Hematopoietic multipotent progenitor cell treated with erythropoietin and hydrocortisone succinate and interleukin-3 and kit ligand, for 8 days (in vitro differentiated cells): ENCODE data around the gene IFT25.

ENCODE experiments used
- DNase-seq: peaks from one replicate; pipeline ENCODE4 v3.0.0-alpha.2; 2015

The IFT25 gene

DNA sequence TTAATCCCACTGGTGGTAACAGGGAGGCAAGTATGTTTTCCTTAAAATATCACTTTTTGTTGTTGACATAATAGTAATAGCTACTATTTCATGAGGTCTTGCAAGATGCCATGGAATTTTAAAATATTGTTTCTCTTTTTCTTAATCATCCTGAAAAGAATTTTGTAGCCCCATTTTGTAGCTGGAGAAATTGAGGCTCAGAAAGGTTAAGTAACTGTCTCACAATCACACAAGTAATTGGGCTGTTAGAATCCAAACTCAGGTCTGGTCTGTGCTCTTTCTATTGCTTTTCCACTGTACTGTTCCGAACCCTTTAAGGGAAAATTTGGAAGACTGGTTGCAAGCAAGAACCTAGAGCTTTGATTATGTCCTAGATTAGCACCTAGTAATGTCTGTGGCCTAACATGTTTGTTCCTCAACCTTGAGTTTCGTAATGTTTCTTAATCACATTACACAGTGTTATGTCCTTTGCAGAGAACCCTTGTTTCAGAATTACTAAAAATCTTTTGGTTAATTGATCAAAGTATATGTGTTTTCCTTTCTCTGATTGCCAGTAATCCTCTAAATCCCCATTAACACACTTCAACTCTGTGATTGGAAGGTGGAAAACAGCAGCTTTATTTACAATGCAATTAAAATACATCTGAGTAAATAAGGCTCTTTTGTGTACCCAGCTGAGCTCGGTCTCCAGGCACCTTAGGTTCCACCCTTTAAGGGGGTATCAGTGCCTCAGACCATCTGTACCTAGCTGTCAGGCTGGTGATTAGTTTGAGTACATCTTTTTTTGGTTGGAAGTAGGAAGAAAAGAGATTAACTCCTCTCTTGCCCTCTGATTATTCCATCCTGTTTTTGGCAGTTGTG, 11.0 kb upstream of the IFT25 start:
- DNase-seq: no peak

DNA sequence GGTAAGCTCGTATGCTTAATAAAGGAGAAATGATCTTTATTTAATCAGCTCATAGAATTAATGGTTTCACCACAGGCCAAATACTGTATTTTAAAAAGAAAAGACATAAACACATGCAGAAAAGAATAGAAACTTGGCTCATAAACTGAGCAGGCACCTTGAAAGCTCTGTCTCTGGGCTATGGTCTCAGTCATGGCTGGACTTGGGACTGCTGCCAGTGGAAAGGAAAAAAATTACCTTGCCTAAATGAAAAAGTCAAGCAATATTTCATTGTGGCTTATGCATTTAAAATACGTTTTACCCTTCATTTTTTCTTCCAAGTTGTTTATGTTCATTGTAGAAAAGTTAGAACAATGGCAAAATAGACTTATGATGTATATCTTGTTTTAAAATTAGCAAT, 8.6 kb upstream of the IFT25 start:
- DNase-seq: no peak

DNA sequence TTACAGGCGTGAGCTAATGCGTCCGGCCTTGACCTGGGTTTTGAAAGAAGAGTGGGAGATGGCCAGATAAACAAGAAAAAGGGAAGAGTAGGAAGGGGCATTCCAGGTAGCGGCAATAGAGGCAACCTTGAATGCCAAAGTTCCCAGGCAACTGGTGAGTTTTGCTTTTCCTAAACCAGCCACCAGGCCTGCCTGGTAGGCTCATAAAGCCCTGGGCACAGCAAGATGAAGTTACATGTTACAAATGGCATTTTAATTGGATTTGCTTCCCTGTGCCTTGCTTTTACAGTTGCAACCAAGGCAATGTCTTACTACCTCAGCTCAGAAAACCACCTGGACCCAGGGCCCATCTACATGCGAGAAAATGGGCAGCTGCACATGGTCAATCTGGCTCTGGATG, 6.2 kb upstream of the IFT25 start:
- no peak for DNase-seq

DNA sequence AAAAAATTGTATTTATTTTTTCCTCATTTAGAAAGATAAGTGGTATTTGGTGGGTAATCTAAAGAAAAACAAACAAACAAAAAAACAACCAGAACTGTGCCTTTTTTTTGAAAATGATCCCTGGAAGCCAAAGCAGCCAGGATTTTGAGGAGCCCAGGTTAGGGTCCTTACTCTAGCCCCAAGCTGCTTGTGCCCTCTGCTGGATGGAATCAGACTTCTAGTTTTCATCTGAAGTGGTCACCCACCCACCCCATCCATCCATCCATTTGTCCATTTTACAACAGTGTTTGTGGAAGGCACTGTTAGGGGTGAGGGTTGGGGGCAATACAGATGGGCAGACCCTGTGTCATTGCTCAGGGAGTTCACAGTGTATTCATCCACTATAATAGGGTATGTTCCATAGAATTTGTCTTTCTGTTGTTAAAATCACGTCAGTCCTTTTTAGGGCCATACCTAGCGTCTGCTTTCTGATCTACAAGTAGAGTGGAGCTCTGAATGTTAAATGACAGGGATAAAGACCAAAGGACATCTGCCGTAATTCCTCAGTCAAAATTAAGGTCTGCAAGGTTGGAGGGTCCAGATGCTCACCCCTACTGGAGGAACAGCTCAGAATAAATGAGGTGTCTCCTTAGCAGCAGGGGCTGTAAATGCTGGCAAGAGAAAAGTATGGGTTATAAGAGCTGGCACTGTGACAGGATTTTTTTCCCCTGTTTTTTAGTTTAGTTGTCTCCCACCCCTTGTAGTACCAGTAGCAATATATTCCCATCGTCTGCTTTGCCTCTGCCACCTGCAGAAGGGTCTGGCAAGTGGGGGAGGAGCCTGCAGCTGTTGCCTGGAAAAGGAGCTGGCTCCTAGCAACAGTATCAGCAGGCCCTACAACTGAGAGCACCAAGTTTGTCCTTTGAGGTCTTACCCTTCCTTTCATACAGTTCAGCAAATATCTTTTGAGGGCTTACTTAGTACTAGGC, 3.8 kb upstream of the IFT25 start:
- DNase-seq: peak; percentile 65

DNA sequence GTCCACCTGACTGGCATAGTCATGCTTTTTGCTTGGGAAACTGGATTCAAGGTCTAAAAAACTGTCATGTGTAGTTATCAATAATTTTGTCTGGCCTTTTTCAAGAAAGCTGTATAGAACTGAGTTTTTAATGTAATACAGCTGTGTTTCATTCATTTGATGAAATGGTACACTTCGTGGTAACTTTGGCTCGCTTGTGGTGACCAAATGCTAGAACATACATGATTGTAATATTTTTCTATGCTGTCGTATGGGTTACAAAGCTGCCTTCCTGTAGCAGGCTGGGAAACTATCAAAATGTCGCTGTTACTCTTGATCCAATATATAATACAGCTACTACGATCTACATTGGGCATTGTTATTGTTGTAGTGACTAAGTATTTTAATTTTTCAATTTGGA, 2.8 kb upstream of the IFT25 start:
- DNase-seq: no peak

DNA sequence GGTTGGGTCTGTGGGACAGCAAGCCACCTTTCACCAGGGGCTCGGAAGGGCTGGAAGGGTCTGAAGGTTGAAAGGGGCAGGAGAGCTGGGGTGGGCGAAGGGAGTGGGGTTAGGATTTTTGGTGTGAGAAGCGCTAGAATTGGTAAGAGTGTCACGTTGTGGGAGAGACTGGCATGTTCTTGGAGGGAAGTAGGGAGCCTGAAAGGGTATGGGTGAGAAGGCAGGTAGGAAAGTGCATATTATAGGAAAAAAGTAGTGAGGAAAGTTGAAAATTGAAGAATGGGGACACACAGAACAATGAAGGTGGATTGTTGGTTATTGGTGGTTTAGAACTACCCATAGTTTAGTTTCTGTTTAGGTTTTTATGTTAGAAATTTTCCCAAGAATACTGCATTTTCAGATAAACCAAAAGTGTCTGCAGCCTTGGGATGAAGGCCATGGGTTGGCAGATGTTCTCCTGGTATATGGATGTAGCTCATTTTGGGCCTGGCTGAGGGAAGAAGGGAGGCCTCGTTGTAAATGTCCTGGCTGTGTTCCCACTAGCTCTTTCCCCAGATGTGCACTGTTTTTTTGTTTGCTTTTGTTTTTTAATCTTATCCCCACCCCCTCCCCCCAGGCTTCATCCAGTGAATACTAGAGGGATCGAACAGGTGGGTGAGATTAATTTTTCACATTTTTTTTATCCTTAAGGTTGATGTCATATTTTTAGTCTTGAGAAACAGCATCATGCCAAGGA, 1.8 kb upstream of the IFT25 start:
- no peak for DNase-seq

DNA sequence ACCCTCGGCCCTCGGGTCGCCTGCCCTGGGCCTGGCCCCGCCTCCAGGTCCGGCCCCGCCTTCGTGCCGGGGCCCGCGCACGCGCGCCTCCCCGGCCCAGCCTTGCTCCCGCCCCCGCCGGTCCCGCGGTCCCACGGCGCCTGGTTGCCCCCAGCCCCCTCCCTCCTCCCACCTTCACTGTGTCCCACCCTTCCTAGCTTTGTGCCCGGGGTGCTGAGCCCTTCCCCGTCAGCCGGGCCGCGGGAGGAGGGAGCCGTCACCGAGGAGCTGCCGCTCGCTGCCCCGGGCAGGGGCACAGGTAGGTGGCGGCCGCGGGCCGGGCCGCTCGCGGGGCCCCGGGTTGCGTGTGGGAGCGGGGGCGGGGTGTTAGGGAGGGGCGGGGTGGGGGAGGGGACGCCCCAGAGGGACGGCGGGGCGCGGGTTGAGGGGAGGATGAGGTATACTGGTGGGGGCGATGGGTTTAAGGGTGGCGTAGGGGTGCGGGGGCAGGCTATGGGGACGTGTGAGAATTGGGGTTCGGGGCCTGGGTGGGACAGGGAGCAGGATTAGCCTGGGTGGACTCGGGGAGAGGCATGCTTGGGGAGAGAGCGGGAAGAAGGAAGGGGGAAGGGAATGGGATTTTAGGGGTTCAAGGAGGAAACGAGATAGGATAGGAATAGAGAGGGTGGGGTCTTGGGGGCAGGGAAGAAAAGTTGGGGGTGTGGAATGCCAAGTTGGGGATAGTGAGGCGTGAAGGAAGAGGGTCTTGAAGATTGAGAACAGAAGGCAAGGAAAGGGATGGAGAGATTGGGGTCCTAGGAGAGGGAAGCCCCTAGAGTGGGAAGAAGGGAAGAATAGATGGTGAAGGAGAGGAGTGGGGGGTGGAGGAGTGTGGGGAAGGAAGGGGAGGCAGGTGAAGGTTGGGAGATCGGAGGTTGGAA, 1.0 kb upstream of the IFT25 start, which contains the start of gene LRRC42:
Gene LRRC42, plus strand, starts transcription at position 99 of the 920 bp plus-strand sequence. CDS start 5,650 bp downstream, outside the sequence.
- no peak for DNase-seq

DNA sequence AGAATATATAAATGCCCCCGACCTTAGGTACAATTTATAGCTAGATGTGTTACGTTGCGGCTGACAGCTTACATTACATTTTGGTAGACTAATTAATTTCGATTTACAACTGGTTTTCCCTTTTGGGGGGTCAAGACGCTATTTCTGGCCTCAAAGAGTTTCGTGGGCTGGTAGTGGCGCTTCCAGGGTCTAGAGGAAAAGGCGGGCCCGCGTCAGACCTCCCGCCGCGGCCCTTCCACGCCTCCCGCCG, 391 bp downstream of the IFT25 start:
- DNase-seq: no peak

DNA sequence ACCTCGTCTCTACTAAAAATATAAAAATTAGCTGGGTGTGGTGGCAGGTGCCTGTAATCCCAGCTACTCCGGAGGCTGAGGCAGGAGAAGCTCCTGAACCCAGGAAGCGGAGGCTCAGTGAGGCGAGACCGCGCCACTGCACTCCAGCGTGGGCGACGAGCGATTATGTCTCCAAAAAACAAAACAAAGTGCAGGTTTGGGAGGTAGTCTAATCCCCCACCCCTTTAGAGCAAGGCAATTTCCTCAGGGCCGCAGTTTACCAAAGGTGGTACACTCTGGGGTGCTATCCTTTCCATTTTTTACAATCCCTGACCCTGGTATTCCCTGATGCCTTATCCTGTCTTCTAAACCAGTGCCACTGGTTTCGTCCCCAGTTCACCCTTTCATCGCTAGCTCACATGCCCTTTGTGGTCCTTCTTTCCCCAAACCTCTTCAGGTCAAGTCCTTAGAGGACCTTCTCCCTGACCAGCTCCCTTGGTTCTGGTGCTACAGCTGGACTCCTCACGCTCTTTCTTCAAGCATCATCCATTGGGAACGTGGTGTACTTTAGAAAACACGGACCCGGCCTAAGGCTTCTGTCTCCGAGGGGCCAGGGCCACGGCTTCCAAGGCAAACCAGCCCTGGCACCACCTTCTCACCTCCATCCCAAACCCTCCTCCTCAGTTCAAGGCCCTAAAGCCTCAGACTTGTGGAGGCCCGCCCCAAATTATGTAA, 873 bp downstream of the IFT25 start:
- DNase-seq: no peak

DNA sequence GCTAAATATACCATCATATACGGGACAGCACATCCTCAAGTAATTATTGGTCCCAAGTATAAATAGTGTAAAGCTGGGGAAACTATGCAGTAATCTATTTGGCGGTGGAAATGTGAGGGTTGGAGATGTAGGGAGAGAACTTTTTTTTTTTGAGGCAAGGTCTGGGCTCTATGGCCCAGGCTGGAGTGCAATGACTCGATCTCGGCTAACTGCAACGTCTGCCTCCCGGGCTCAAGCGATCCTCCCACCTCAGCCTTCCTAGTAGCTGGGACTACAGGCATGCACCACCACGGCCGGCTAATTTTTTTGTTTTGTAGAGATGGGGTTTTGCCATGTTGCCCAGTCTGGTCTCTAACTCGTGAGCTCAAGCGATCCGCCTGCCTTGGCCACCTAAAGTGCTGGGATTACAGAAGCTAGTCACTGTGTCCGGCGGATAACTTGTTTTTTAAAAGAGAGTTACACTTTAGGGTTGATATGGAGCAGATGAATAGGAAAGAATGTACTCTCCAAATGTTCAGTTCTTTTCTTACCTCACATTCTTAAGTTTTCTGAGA, 1.9 kb downstream of the IFT25 start:
- no peak for DNase-seq

DNA sequence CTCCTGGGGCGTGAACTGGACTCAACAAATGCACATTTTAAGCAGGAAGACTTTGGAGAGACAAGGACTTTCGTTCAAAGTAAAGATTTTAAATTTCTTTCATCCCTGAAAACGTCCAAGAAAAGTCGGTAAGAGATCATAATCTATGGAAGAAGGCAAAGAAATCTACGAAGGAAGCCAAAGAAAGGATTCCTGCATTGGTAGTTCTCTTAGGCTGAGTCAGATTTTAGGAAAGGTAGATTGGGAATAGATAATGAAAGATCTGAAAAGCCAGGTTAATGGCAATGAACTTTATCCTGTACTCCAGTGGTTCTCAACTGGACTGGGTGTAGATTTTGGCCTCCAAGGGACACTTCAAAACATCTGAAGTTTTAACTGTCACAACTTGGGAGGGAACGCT, 2.4 kb downstream of the IFT25 start:
- no peak for DNase-seq

DNA sequence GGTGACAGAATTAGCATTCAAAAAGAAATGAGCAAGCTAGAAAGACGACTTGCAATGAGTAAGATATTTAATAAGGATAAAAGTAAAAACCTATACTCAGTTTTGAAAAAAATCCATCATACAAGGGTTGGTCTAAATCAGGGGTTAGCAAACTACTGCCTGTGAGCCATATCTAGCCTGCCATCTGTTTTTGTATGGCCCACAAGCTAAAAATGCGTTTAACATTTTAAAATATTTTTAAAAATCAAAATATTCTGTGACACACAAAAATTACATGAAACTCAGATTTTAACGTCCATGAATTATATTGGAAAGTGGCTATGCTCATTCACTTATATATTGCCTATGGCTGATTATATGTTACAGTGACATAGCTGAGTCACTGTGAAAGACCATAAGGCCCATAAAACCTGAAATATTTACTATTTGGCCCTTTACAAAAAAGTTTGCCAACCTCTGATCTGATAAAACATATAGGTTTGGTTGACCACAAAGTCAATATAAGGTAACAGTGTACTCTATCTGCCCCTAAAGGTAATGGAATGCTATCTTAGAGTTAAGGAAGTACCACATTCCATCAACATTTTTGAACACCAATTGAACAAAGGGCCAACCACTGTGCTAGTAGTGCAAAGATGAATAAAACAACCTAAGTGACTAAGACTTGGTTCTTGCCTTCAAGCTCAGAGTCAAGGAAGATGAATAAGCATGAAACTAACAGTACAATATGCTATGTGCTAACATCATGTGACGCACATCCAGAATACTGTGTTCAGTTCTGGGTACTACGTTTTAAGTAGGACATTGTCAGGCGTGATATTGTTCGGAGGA, 3.2 kb downstream of the IFT25 start:
- peak; percentile 48 for DNase-seq

DNA sequence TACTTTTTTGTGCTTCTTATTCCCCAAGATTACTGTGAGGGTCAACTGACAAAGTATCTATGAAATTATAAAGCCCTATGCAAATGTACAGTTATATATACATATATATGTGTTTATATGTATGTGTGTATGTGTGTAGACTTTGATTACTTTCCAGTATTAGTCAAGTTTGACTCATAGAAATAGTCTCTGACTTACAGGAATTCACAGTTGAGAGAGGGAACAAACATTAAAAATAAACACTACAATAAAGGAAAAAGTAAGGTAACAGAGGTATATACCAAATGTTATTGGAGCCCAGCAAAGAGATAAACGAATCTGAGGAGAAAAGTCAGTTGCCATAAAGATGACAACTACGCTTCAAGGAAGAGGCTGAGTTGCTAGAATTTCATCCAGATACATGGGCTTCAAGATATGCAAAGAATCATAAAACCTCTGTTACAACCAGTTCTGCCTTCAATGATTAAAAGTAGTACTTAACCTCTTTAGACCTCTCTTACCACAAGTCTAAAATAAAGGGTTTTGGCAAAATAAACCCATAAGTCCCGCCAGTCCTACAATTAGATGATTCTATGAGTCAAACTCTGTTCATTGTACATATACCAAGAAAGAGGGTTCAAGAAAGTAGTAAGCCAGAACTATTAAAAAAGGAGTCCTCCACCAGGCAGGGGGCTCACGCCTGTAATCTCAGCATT, 7.2 kb downstream of the IFT25 start:
- no peak for DNase-seq

DNA sequence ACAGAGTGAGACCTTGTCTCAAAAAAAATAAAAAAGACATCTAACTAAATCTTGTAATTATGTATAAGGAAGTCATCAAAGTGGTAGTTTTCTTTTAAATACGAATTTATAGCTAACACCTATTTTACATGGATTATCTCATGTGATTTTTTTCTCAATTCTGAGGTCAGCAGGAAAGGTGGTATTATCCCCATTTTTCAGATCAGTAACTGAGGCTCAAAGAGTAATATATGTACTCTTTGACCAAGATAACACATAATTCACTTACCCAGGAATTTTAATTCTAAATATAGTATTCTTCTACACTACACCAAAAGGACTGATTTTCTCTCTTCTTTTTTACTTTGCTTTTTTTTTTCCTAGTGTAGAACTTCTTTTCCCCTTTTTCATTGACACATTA, 9.1 kb downstream of the IFT25 start:
- no peak for DNase-seq

DNA sequence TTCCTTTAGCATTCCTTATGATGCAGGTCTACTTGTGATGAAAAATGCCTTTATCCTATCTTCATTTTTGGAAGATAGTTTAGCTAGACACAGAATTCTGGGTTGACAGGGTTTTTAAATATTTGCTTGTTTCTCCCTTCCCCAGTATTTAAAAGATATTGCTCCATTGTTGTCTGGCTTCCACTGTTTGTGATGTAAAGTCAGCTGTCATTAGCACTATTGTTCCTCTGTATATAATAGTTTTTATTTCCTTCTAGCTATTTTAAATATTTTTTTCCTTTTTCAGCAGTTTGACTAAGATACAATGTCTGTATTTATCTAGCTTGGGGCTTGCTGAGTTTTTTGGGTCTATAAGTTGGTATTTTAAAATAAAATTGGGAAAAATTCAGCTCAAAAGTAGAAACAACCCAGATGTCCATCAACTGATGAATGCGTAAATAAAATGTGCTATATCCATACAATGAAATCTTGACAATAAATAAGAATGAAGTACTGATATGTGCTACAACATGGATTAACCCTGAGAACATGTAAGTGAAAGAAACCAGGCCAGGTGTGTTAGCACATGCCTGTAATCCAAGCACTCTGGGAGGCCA, 11.2 kb downstream of the IFT25 start:
- DNase-seq: no peak

DNA sequence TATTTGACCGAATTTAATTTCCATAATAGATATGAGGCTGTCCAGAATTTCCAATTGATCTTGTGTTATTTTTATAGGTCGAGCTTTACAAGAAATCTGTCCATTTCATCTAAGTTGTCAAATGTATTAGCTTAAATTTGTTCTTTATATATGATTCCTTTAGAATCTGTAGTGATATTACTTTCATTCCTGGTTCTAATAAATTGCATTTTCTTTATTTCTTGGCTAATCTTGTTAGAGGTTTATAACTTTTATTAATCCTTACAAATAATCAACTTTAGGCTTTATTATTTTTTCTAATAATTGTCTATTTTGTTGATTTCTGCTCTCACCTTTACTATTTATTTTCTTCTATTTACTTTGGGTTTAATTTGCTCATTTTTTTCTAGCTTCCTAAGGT, 14.0 kb downstream of the IFT25 start:
- DNase-seq: no peak

DNA sequence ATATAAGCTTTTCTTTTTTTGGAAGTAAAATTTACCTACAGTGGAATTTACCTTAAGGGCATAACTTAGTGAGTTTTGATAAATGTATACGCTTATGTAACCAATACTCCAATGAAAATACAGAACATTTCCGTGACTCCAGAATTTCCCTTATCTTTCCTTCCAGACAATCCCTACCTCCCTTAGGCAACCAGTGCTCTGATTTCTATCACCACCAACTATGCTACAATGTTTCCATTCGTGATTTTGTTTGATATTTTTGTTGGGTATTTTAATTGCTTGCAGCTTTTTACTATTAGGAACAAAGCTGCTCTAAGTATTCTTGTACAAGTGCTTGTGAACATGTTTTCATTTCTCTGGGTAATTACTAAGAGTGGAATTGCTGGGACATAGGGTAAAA, 14.6 kb downstream of the IFT25 start:
- DNase-seq: no peak

DNA sequence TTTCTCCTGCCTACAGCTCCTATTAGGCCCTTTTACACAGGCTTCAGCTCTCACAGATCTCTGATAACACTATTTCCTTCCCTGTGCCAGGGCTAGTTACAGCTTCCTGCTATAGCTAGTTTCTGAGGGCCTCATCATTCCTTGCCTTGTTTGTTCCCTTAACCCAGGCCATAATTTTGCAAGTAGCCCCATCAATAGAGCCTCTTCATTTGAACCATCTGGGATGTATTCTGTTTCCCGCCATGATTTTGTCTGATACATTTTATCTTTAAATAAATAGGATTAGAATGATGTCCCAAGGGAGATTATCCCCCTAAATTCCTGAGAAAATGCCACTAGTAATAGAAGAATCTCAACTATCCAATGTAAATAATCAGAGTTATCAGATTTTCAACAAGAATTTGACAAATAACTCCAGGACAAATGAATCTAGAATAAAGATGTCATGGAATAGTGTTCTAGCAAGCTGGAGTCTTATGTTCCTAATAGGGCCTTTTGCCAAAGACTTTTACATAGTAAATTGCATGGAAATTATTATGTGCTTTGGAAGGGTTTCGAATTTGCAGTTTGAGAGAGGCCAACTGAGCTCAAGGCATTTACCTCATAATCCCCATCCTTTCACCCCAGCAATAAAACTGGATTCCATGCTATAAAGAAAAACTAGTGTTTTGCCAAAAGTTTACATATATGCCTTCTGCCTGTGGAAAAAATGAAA, 16.1 kb downstream of the IFT25 start:
- no peak for DNase-seq
